ENCODE measurements around the gene TMEM82.
A peak's percentile ranks its signal among the peaks of the same experiment; 100 is the strongest.

The TMEM82 gene

GRCh38 chr1:15722411-15722810 is 19.9 kb upstream of the TMEM82 start:
- DNase-seq = no peak

DNA sequence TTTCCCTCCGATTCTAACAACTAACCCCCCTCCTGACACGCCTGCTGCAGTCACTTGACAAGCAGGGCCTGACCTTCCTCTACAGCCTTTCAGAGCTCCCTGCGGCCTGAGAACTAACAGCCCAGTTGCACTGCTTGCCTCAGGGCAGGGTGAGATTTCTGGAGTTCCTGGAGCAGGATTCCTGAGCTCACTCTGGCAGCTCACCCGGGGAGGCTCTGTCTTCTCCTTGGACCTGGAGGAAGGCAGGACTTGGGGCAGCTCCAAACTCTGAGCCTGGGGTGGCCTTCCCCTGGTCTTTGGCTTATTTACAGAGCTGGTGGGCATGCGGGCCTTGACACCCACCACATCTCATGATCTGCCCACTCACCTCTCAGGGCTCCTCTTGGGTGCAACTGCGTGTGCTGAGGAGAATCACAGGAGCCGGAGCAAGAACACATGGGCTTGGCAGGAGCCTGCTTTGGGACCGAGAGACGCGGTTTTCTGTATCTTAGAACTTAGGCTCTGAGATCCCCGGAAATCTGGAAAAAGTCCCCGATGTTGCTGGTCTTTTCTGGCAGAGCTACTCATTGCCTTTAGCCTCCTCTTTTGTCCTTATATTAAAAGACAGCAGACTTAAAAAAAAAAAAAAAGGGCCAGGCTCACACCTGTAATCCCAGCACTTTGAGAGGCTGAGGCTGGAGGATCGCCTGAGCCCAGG is 19.3 kb upstream of the TMEM82 start:
- no peak for DNase-seq

DNA sequence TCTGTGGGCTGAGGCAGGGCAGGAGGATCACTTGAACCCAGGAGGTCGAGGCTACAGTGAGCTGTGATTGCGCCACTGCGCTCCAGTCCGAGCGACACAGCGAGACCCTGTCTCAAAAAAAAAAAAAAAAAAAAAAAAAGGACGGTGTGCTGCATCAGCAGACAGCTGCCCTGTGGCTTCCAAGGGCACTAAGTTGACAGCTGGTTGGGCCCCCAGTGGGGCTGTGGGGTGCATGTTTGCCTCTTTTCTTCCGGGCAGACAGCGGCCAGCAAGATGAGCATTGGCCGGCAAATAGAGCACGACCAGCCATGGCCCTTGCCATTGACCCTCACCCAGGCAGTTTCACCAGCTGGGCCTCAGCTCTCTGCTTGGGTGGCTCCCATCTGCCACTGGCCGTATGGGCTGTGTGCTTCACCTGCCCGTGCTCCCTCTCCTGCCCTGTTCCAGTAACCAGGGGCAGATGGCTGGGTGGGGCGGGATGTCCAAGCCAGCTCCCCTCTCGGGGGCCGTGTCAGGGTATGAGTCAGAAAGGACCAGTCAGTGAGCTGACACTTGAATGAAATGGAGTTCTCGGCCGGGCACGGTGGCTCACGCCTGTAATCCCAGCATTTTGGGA is 18.6 kb upstream of the TMEM82 start:
- no peak for DNase-seq

DNA sequence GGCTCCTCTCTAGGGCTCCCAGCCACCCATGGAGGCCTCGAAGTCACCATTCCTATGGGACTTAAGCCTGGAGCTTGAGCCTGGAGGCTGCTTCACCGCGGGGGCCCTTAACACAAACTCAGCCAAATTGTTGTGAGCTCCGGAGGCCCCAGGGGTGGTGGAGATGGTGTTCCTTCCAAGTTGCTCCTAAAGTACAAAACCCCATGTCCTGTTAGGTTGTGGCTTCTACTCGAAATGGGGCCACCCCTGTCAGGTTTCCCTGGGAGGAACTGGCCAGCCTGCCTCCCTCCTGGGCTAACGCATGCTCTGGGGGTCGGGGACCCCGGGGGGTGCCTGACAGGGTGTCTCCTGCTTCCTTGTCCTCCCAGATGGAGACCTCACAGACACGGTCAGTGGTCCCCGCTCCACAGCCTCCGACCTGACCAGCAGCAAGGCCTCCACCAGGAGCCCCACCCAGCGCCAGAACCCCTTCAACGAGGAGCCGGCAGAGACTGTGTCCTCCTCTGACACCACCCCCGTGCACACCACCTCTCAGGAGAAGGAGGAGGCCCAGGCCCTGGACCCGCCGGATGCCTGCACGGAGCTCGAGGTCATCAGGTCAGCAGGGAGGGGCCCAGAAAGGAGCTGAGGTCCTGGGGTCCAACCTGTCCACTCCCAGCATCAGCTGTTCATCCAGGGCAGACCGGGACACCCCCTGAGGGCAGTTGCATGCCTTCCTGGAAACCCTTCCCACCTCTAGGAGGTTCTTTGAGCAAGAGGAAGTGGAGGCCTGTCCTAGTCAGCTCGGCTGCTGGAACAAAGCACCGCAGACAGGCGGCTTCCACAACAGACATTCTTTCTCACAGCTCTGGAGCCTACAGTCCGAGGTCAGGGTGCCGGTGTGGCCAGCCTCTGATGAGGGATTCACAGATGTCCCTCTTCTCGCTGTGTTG is 17.1 kb upstream of the TMEM82 start:
- DNase-seq = no peak

DNA sequence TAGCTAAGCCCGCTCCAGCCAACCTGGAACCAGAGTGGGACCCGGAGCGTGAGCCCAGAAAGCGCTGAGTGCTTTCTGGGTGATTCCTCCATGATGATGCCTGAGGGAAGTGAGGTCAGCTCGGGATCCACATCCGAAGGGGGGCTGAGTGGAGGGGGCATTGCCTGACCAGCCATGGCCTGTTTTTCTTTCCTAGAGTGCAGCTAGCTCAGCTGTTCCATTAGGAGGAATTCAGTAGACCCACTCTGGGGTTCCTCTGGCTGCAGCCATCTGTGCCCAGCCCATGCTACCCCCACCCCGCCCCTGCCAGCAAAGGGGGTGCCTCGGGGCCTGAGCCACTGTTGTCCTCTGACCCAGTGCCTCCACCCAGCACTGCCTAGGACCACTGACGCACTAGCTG is 15.8 kb upstream of the TMEM82 start:
- no peak for DNase-seq

- DNase-seq = no peak
Observed at GRCh38 chr1:15727021-15727420, 15.3 kb upstream of the TMEM82 start.

DNA sequence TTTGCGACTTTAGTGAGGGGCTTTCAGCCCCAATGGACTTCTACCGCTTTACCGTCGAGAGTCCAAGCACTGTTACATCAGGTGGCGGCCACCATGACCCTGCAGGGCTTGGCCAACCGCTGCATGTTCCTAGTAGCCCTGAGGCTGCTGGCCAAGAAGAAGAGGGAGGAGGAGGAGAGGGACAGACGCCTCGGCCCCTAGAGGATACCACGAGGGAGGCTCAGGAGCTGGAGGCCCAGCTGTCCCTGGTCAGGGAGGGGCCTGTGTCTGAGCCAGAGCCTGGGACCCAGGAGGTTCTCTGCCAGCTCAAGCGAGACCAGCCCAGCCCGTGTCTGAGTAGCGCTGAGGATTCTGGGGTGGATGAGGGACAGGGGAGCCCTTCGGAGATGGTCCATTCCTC is 14.9 kb upstream of the TMEM82 start:
- DNase-seq = no peak

DNA sequence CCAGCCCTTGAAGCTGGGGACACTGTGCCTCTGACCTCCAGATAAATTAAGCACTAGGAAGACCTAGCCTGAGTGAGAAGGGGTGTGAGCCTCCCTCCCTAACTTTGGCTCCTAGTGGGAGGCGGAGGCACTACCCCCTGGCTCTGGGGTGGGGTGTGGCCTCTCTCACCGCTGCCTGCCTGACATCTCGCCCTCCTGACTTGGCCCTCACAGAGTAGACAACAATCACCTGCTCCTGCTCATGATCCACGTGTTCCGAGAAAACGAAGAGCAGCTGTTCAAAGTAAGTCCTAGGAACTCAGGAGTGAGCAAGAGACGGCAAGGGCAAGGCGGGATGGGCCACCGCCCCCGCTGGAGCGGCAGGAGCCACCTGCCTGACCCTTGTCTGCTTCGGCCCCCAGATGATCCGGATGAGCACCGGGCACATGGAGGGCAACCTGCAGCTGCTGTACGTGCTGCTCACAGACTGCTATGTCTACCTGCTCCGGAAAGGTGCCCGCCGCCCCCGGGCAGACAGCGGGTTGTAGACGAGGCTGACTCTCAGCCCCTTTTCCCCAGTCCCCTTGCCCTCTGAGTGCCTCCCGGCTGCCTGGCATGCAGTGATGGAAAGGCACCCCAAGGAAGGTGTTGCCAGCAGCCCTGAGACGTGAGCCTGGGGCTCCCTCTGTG is 14.3 kb upstream of the TMEM82 start:
- DNase-seq = no peak

DNA sequence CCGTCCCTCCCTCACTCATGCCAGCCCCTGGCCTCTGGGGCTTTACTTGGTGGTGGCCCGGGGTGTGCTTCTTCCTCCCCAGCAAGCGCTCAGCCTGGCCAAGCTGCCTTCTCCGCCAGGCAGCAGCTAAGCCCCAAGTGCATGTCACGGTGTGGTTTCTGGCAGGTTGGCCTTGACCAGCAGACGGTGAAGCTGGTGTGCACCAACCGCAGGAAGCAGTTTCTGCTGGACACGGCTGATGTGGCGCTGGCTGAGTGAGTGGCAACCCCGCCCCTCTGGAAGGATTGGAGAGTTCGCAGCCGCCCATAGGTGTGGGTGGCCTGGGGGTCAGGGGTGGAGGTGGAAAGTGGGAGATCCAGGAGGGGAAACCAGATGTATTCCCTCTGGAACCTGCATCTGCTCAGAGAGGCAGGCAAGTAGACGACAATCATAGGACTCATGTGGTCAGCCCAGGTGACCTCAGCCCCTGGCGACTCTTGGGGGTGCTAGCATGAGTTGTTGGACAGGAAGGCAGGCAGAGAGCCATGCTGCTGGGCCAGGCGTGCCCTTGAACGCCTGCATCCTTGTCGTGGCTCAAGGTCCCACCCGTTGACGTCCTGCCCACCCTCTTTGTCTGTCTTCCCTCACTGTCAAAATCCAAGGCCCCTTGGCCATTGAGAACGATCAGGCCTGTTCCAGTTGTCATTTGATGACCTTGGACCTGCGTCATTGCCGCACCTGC is 13.2 kb upstream of the TMEM82 start:
- DNase-seq = no peak

GRCh38 chr1:15730423-15730822 is 11.9 kb upstream of the TMEM82 start:
- DNase-seq = no peak

DNA sequence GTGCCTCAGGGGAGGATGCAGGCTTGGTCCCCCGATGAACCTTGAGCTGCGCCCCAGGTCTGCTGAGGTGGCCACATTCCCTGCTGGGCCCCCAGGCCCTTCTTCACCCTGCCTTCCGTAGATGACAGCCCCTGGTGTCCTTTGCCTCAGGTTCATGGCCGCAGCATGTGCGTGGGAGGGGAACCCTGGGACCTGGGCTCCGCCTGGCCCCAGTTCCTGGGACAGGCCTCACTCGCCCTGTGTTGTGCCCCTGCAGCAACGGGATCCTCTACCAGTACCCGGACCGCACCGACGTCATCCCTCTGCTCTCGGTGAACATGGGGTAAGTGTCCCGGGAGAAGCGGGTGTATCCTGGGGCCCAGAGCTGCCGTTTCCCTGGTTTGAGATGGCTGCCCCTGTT is 11.4 kb upstream of the TMEM82 start:
- no peak for DNase-seq

DNA sequence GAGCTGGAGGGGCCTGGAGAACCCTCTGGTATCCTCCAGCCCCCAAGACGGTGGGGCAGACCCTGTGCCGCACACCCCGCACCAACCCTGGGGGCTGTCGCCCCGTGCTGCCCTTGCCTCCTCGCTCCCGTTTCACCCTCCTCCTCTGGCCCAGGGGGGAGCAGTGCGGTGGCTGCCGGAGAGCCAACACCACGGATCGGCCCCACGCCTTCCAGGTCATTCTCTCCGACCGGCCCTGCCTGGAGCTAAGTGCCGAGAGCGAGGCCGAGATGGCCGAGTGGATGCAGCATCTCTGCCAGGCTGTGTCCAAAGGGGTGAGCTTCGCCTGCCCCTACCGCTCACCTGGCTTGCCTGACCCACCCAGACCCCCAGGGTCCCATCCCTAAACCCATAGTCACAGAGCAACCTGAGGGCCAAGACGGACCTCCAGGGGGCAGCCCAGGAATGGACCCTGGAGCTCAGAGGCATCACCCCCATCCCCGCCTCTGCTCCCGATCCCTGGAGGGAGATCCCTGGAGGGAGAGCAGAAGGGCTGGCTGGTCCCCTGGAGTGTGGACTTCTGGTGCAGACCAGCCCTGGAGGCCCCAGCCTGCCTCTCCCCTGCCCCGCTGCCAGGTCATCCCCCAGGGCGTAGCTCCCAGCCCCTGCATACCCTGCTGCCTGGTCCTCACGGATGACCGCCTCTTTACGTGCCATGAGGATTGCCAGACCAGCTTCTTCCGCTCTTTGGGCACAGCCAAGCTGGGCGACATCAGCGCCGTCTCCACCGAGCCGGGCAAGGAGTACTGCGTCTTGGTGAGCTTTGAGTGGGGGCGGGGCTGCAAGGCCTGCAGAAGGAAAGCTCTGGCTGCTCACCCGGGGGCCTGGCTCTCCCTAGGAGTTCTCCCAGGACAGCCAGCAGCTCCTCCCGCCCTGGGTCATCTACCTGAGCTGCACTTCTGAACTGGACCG is 10.3 kb upstream of the TMEM82 start:
- no peak for DNase-seq

DNA sequence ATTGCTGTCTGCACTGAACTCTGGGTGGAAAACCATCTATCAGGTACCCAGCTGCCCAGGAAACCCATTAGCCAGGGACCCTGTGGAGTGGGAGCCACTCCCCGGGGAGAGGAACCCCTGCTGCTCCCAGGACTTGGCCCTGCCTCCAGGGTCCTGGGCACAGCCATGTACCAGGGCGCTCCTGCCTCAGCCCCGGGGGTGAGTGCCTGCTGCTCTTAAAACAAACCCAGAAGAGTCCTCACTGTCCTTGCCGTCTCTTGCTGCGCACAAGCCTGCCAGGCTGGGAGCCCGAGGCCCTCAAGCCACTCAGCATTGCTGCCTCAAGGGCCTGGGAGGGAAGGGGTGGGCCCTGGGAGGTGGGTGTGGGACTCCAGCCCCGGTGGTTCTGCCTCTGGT is 9.6 kb upstream of the TMEM82 start:
- no peak for DNase-seq

DNA sequence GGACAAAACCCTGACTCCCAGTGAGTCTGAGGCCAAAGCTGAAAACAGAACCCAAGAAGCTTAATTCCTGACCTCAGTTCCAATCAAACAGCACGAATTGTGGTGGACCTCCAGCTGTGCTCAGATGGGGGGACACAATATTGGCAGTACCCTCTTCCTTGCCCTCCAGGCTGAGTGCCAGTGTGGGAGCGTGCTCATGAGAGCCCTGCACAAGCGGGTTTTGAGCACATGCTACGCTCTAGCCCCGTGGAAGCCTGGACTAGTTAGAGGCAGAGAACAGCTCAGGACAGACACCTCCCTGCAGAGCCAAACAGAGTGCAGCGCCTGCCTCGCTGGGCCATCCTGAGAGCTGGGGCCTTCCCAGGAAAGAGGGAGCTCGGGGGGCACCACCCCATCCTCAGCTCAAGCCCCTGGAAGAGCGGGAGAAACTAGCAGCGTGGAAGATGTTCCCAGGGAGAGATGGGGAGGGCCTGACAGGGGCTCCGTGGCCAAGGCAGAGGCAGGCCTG is 9.0 kb upstream of the TMEM82 start:
- no peak for DNase-seq

DNA sequence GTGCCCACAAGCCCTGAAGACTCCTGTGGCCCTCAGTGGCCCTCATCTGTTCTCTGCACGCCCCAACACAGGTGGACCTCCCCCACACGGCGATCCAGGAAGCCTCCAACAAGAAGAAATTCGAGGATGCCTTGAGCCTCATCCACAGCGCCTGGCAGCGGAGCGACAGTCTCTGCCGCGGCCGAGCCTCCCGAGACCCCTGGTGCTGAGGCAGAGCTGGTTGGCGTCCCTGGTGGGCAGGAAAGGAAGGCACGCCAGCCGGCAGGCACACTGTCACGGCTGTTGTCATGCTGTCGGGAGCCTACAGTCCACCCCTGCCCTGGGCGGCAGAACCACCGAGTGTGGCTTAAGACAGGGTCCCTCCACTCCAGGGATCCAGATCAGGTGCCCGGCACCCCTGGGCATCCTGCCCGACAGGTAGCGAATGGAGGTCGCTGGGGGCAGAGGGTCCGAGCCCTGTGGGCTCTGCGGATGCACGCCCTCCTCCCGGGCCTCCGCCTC is 8.5 kb upstream of the TMEM82 start:
- DNase-seq = no peak

DNA sequence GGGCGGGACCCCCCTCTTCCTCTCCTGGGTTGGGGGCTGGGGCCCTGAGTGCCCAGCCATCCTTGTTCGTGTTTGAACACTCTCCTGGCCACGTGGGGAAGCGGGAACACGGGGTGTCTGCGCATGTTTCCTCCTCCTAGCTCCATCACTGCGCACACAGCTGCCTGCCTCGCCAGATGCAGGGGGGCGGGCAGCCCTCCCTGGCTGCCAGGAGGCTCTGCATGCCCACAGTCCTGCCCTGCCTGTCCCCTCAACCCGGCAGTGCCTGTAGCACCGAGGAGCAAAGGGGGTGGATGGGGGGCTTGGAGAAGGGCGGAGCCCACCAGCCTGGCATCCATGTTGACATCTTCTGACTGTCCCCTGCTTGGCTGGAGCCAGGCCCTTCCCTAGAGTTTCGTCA is 8.0 kb upstream of the TMEM82 start:
- no peak for DNase-seq

- DNase-seq = no peak
Observed at GRCh38 chr1:15734901-15735300, 7.4 kb upstream of the TMEM82 start.

- DNase-seq = no peak
Observed at GRCh38 chr1:15735304-15736037, 6.8 kb upstream of the TMEM82 start.

- peak; percentile 86 for DNase-seq
Observed at GRCh38 chr1:15736038-15736891, 6.0 kb upstream of the TMEM82 start, which contains the start of gene SLC25A34. SLC25A34 (plus strand) TSS chr1:15736258; CDS start chr1:15736486, 228 bp downstream.
